HCT116 (cell line): ENCODE measurements around the gene TPX2. TPM values are rescaled to one million over a fixed set of nuclear protein-coding genes. Genes with fewer than 3 reads are reported as not detected.

Experiments
- ATAC-seq: fragments of 200-7000 bp; cut with Tn5 transposase; 2 replicates; pipeline ENCODE4 v1.9.1; 2020; ENCODE audit warnings: mild to moderate bottlenecking, moderate library complexity
- BruUV-seq: library from RNA; stranded (reverse); fragments of 400-500 nt; replicated peaks from 2 replicates; lab custom pipeline; 2021; lab: Mats Ljungman, UMichigan
- CTCF ChIA-PET: fragments of 300-600 bp; sonication (Branson Sonifier 250); formaldehyde crosslinking; loops from one replicate; lab custom pipeline; 2021; ENCODE audit warnings: antibody characterized with exemption; lab: Charles Lee
- POLR2A ChIA-PET: fragments of 300-600, 350-600 bp; sonication (Branson Sonifier 250); formaldehyde crosslinking; loops from one replicate; lab custom pipeline; 2021; ENCODE audit warnings: antibody characterized with exemption; lab: Charles Lee
- RAD21 ChIA-PET, 2 experiments: fragments of 300-600 bp; sonication (Branson Sonifier 250); formaldehyde crosslinking; loops; one replicate each; lab custom pipeline; 2023; ENCODE audit warnings: low total read pairs in 2 of 2; ENCODE audit not compliant: uncharacterized antibody in 2 of 2, unreplicated experiment in 2 of 2, low non-redundant PET in 1 of 2; lab: Charles Lee
- DNase-seq: peaks from one replicate; pipeline ENCODE4 v3.0.0-alpha.2; 2010; ENCODE audit warnings: low read depth, low spot score
- H2AFZ ChIP-seq: fragments of 200-600 bp; shearing (Covaris generic), sonication (generic); 2 replicates; pipeline ENCODE4 v1.6.1; 2017; ENCODE audit warnings: low read depth, mixed run types, mixed read lengths, antibody characterized with exemption, low read length; ENCODE audit not compliant: poor library complexity, severe bottlenecking
- H3K27ac ChIP-seq: 2 replicates; pipeline ENCODE4 v1.5.1; 2012; ENCODE audit warnings: low read depth, low read length
- H3K27me3 ChIP-seq: fragments of 200-600 bp; sonication (generic); 2 replicates; pipeline ENCODE4 v1.6.1; 2016; ENCODE audit warnings: mixed run types, low read length, mixed read lengths; ENCODE audit not compliant: insufficient read depth
- H3K36me3 ChIP-seq, 2 experiments: fragments of 200-500 bp in 1 of 2; fragments of 200-600 bp in 1 of 2; sonication (Bioruptor generic) in 1 of 2; sonication (generic) in 1 of 2; 2 replicates each; pipeline versions ENCODE4 v1.5.1 to v1.6.1; 2014 to 2016; ENCODE audit warnings: low read length in 2 of 2, inconsistent platforms in 1 of 2, mixed read lengths in 1 of 2, mixed run types in 1 of 2; ENCODE audit not compliant: insufficient read depth in 2 of 2, control insufficient read depth in 1 of 2
- H3K4me1 ChIP-seq, 2 experiments: fragments of 200-600 bp in 1 of 2; sonication (generic) in 1 of 2; 2 replicates each; pipeline versions ENCODE4 v1.5.1 to v1.6.1; 2012 to 2017; ENCODE audit warnings: low read length in 2 of 2, inconsistent platforms in 1 of 2, mild to moderate bottlenecking in 1 of 2, mixed read lengths in 1 of 2, mixed run types in 1 of 2, moderate library complexity in 1 of 2; ENCODE audit not compliant: insufficient read depth in 2 of 2, control insufficient read depth in 1 of 2
- H3K4me2 ChIP-seq: fragments of 200-600 bp; sonication (generic); 2 replicates; pipeline ENCODE4 v1.6.1; 2017; ENCODE audit warnings: mixed run types, low read length, mixed read lengths
- H3K4me3 ChIP-seq, 2 experiments: fragments of 200-600 bp in 1 of 2; sonication (generic) in 1 of 2; replicated peaks in 1 of 2; 2 replicates each; pipeline ENCODE4 v1.5.1; 2011 to 2016; ENCODE audit warnings: low read length in 2 of 2, control low read depth in 1 of 2, low read depth in 1 of 2, mild to moderate bottlenecking in 1 of 2, mixed read lengths in 1 of 2, mixed run types in 1 of 2
- H3K79me2 ChIP-seq: fragments of 200-600 bp; sonication (generic); 2 replicates; pipeline ENCODE4 v1.6.1; 2017; ENCODE audit warnings: mild to moderate bottlenecking, mixed run types, low read length, moderate library complexity, mixed read lengths; ENCODE audit not compliant: insufficient read depth
- H3K9ac ChIP-seq: fragments of 200-600 bp; sonication (generic); 2 replicates; pipeline ENCODE4 v1.6.1; 2016; ENCODE audit warnings: low read length, mixed read lengths
- H3K9me2 ChIP-seq: fragments of 200-600 bp; sonication (generic), shearing (Covaris generic); 2 replicates; pipeline ENCODE4 v1.6.1; 2017; ENCODE audit warnings: mixed run types, mild to moderate bottlenecking, moderate library complexity; ENCODE audit not compliant: insufficient read depth
- H3K9me3 ChIP-seq, 2 experiments: fragments of 200-500 bp in 1 of 2; fragments of 200-600 bp in 1 of 2; sonication (Bioruptor generic) in 1 of 2; sonication (generic) in 1 of 2; 2 replicates each; pipeline ENCODE4 v1.6.1; 2014 to 2017; ENCODE audit warnings: low read length in 2 of 2, mixed read lengths in 2 of 2, inconsistent platforms in 1 of 2, low read depth in 1 of 2, mild to moderate bottlenecking in 1 of 2, mixed run types in 1 of 2, moderate library complexity in 1 of 2; ENCODE audit not compliant: control insufficient read depth in 1 of 2, insufficient read depth in 1 of 2
- H4K20me1 ChIP-seq: fragments of 200-600 bp; sonication (generic), shearing (Covaris generic); 2 replicates; pipeline ENCODE4 v1.6.1; 2017; ENCODE audit warnings: mixed run types, mild to moderate bottlenecking, moderate library complexity; ENCODE audit not compliant: insufficient read depth
- ATF3 ChIP-seq: IDR thresholded peaks from 2 replicates; pipeline ENCODE4 v1.6.1; 2012
- CBX3 ChIP-seq: IDR thresholded peaks from 2 replicates; pipeline ENCODE4 v1.6.1; 2012; ENCODE audit warnings: low read depth
- CEBPB ChIP-seq: IDR thresholded peaks from 2 replicates; pipeline ENCODE4 v1.6.1; 2012; ENCODE audit warnings: low read depth
- CTCF ChIP-seq, 3 experiments: fragments of 200-600 bp in 1 of 3; sonication (generic) in 1 of 3; IDR thresholded peaks in 2 of 3; conservative IDR thresholded peaks in 1 of 3; 2 replicates each; pipeline ENCODE4 v1.5.1; 2012 to 2017; ENCODE audit warnings: low read depth in 2 of 3, low read length in 2 of 3, antibody characterized with exemption in 1 of 3, borderline replicate concordance in 1 of 3, control low read depth in 1 of 3, mild to moderate bottlenecking in 1 of 3, mixed read lengths in 1 of 3, mixed run types in 1 of 3, moderate library complexity in 1 of 3; ENCODE audit not compliant: insufficient read depth in 1 of 3
- EGR1 ChIP-seq: IDR thresholded peaks from 2 replicates; pipeline ENCODE4 v1.6.1; 2012; ENCODE audit warnings: low read depth
- JUND ChIP-seq: IDR thresholded peaks from 2 replicates; pipeline ENCODE4 v1.6.1; 2012
- MAX ChIP-seq: IDR thresholded peaks from 2 replicates; pipeline ENCODE4 v1.6.1; 2012
- POLR2AphosphoS5 ChIP-seq: IDR thresholded peaks from 2 replicates; pipeline ENCODE4 v1.6.1; 2011; ENCODE audit warnings: mild to moderate bottlenecking, low read depth, low read length, moderate library complexity
- SIN3A ChIP-seq: IDR thresholded peaks from 2 replicates; pipeline ENCODE4 v1.6.1; 2012; ENCODE audit warnings: low read depth
- SP1 ChIP-seq: IDR thresholded peaks from 2 replicates; pipeline ENCODE4 v1.6.1; 2012; ENCODE audit warnings: low read depth
- SRF ChIP-seq: IDR thresholded peaks from 2 replicates; pipeline ENCODE4 v1.6.1; 2012; ENCODE audit warnings: low read depth
- TCF7L2 ChIP-seq: IDR thresholded peaks from 2 replicates; pipeline ENCODE4 v1.7.0; 2011; ENCODE audit warnings: borderline replicate concordance, inconsistent platforms; ENCODE audit not compliant: insufficient read depth, insufficient read length; ENCODE audit errors: extremely low read depth
- YY1 ChIP-seq: IDR thresholded peaks from 2 replicates; pipeline ENCODE4 v1.6.1; 2011; ENCODE audit warnings: low read length, low read depth, moderate library complexity, mild to moderate bottlenecking; ENCODE audit not compliant: insufficient replicate concordance; ENCODE audit errors: extremely low read depth
- intact Hi-C: fragments of 100-400 bp; cut with micrococcal nuclease; formaldehyde crosslinking; loops from 2 replicates; pipeline ENCODE4 v1.10.0; 2022
- total RNA-seq: library from RNA; stranded (reverse); gene quantifications from one replicate; pipeline ENCODE4 v1.2.1, GENCODE V29; 2021; ENCODE audit not compliant: unreplicated experiment

Gene TPX2
- total RNA-seq, 1 experiment from 2014 or later: 163 TPM

GRCh38 chr20:31712564-31713311, 26.4 kb upstream of the TPX2 start:
- POLR2A ChIA-PET: interaction anchor here (0.7 to 4.5 kb wide), 16 partner anchors 8 to 155 kb away, joined by 3 to 40 read pairs (median 4); partner anchors contain the start of genes BCL2L1 and ID1
- H3K79me2 ChIP-seq: peaks cover 100% of the 10 kb centered on the region
- RAD21 ChIA-PET: no interaction called here
- H3K4me1 ChIP-seq: peaks cover 91 to 99% of the 10 kb centered on the region in 2 experiments
- H3K9me2 ChIP-seq: no peaks in the 10 kb centered on the region
- CTCF ChIA-PET: interaction anchor here (0.6 to 3.7 kb wide), 7 partner anchors 8 to 155 kb away, joined by 3 to 22 read pairs (median 3); no protein-coding TSS in a partner anchor
- H3K36me3 ChIP-seq: peaks cover 9 to 74% of the 10 kb centered on the region in 2 experiments; a peak in 3 of 4 replicates
- H3K4me2 ChIP-seq: peak overlapping the region; percentile 80
- no peaks in the 10 kb centered on the region for H3K27me3 ChIP-seq
- H3K9ac ChIP-seq: peak overlapping the region; percentile 70
- ATAC-seq: peak; percentile 78
- intact Hi-C loops: loop anchor here (1.0 kb wide), 1 partner anchor 8 kb away; no protein-coding TSS in a partner anchor
- BruUV-seq: no TSS peak
- TF ChIP-seq MAX: peak; percentile 85
- TF ChIP-seq ATF3: no peak
- TF ChIP-seq CTCF (IDR thresholded peaks at IDR 0.05 in 2 of 3, conservative IDR thresholded peaks at IDR 0.05 in 1 of 3; ENCODE audit: borderline replicate concordance in 1 of 3, insufficient read depth in 1 of 3, low read depth in 2 of 3, low read length in 2 of 3): no peak
- TF ChIP-seq TCF7L2: peak; percentile 99
- no peak for TF ChIP-seq CBX3
- peak; percentile 46; the same call in 1 of the 2 replicates for TF ChIP-seq SRF
- peak; percentile 80 for TF ChIP-seq JUND
- TF ChIP-seq CEBPB: peak; percentile 62
- TF ChIP-seq YY1: no peak
- peak; percentile 94 for TF ChIP-seq SP1
- TF ChIP-seq EGR1: no peak
- peak; percentile 69 for TF ChIP-seq SIN3A
- TF ChIP-seq POLR2AphosphoS5: peak; percentile 70
- peak; percentile 92 for DNase-seq
- H3K9me3 ChIP-seq: no peaks in the 10 kb centered on the region
- no peaks in the 10 kb centered on the region for H4K20me1 ChIP-seq
- peak overlapping the region; percentile 5 to 46 for H3K4me3 ChIP-seq
- peak overlapping the region; percentile 98 for H3K27ac ChIP-seq
- no peak overlapping the region for H2AFZ ChIP-seq
